Activated T-helper 1 cell treated with Interleukin-2 at 50 U/mL for 16 hours (primary cell): ENCODE results near the gene PTPRQ.

ENCODE experiments used
- DNase-seq: peaks from one replicate; pipeline ENCODE4 v3.0.0-alpha.2; 2020; ENCODE audit warnings: low read depth

The PTPRQ gene

GRCh38 chr12:80565271-80565670 is 121.2 kb downstream of the PTPRQ start:
- DNase-seq, result no peak

DNA sequence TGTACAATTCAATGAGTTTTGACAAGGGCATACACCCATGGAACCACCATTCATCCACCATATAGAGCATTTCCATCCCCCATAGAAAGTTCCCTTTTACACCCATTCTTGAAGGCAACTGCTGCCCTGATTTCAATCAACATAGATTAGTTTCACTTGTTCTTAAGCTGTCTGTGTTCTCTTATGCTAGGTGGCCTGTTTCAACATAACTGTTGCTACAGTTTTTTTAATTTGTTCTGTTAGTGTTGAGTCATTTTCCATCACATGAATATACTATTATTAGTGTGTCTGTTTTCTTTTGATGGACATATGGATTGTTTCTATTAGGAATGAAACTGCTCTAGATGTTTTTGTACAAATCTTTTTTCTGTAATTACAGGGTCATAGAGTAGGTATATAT is 123.4 kb downstream of the PTPRQ start:
- DNase-seq, result no peak

DNA sequence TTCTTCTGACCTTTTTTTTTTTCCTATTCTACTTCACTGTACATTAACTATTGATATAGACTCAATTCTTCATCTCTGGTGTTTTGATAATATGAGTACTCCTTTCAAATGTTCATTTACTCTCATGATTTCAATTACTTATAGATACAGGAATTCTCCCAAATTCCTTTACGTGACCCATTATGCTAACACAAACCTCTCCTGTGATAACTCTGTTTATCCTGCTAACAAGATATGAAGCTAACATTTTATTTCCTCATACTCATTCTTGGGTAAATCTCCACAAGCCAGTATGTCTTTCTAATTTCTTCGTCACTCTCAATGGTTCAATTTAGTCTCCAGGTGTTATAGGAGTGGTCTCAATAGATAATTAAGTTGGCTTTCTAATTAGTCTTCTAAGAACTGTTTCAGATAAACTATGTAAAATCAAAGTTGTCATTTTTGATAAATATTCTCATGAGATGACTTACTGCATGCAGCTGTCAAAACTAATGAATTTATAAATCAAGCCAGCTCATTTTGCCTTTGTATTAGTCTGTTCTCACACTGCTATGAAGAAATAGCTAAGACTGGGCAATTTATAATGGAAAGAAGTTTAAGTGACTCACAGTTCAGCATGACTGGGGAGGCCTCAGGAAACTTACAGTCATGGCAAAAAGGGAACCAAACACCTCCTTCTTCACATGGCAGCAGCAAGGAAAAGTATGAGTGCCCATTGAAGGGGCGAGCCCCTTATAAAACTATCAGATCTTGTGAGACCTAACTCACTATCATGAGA is 132.8 kb downstream of the PTPRQ start:
- DNase-seq, result no peak

DNA sequence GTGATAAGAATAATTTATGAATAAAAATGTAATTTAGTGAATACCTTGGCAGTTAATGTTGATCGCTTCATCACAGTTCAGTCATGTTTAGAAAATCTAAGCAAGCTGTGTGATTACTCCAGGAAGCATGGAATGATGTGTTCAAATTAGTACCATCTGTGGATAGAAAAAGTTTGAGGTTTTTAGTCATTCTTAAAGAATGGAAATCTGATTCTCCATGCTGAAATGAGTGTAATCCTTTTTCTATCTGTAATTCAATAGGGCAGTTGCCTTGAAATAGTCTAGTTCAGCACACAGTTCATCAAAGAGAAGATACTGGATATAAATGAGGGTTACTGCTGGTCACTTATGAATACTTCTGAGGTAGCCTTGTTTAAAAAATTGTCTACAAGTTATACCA is 136.2 kb downstream of the PTPRQ start:
- no peak for DNase-seq

DNA sequence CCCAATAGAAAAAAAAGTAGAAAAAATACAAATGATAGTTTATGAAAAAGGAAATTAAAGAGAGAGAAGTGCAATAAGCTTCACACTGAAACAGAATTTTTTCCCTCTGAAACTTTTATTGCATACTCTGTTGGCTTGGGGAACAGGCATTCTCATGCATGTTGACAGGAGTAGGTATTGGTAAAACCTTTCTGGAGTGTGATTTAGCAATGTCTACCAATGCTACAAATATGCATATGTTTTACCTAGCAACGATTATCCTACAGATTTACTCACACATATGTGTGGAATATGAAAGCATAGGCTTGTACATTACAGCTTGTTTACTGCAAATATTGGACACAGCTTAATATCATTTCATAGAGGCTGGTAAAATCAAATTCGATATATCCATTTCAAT is 137.7 kb downstream of the PTPRQ start:
- no peak for DNase-seq

DNA sequence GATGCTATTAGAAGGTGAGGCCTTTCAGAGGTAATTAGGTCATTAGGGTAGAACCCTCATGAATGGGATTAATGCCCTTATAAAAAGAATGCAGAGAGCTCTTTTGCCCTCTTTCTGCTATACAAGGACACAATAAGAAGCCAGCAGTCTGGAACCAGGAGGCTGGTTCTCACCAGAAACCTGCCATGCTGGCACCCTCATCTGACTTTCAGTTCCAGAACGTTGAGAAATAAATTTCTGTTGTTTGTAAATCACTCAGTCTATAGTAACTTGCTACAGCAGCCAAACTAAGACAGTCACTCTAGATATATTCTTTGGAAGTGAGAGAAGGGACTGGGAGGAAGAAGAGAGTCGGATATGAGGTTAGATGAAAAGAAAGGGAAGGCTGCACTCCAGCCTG is 138.4 kb downstream of the PTPRQ start:
- no peak for DNase-seq

- no peak for DNase-seq
Observed at GRCh38 chr12:80589077-80589476, 145.0 kb downstream of the PTPRQ start.

DNA sequence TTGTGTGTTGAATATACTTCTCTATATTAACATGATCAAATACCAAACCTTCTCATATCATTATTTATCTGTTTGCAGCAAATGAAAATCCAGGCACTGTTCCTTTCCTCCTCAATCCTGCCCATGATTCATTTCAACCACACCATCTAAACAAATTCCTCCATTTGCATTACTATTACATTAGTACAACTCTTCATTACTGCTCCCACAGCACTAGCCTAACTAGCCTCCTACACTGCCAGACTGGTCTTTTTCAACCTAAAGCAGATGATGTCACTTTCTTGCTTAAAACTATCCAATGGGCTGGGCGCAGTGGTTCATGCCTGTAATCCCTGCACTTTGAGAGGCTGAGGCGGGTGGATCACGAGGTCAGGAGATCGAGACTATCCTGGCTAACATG is 146.1 kb downstream of the PTPRQ start:
- no peak for DNase-seq

DNA sequence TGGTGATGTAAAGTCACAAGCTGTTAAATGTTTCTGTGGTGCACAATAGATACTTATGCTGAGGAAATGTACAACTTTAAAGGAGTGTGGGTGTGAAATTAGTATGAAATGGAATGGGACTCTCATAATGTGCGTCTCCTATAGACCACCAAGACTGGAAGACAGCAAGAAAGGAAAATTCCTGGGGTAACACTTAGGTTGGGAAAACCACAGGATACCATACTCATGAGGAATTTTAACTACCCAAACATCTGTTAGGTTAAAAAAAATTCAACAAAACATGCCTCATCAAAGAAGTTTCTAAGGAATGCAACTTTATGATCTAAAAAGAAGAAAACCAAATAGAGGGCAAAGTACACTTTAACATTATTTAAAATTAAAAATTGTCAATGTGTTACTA is 149.7 kb downstream of the PTPRQ start:
- no peak for DNase-seq

- DNase-seq, result no peak
Observed at GRCh38 chr12:80596509-80596908, 152.5 kb downstream of the PTPRQ start.

DNA sequence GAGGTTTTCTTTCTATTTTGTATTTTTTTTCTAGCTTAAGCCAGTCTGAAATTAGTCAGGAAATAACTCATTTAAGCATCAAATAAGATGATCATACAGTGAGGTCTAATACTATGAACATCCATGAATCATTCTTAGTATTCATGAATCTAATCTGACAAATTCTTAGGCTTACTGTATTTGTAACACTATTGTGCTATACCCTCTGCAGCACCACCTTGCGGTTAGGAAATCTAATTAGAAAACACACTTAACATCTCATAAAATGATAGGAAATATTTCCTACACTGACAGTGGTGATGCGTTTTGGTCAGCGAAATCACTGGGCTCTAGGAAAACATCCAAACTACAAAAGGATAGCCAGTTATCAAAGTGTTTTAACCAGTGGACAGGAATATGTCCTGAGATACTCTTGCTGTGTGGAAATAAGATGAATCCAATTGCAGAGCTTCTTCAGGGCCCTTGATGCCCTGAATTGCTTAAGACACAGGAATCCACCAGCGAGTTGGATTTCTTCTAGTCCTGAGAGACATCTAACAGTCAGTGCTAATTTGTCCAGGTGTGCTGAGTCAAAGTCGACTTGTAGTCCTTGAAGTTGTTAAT is 154.1 kb downstream of the PTPRQ start:
- no peak for DNase-seq

DNA sequence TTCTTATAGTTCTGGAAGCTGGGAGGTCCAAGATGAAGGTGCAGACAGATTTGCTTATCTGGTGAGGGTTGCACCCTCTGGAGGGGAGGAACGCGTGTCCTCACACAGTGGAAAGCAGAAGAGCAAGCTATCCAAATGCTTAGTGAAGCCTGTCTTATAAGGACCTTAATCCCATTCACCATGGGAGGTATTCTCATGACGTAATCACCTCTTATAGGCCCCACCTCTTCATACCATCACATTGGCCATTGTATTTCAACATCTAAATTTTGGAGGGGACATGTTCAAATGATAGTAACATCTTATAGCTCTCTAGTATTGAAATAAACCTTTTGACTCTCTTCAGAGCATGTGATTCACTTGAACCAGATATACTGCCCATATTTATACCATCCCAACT is 158.4 kb downstream of the PTPRQ start:
- DNase-seq, result no peak

GRCh38 chr12:80607361-80608135 is 163.5 kb downstream of the PTPRQ start:
- DNase-seq, result no peak

- no peak for DNase-seq
Observed at GRCh38 chr12:80617733-80618132, 173.7 kb downstream of the PTPRQ start.

DNA sequence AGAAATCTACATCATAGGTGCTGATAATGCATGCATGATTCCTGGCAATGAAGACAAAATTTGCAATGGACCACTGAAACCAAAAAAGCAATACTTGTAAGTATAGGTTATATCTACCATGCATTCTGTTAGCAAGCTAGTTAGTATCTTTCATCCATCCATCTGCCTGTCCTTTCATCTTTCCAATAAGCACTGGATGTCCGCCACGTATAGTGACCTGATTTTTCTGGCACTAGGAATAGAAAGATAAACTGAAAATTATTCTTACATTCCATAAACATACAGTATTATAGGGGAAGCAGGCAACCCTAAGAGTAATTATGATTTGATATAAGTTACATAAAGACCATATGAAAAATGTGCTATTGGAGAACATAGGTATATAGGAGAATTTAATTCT is 176.2 kb downstream of the PTPRQ start:
- no peak for DNase-seq

GRCh38 chr12:80622271-80622670 is 178.2 kb downstream of the PTPRQ start:
- no peak for DNase-seq

- DNase-seq, result no peak
Observed at GRCh38 chr12:80625051-80625450, 181.0 kb downstream of the PTPRQ start.

GRCh38 chr12:80625901-80626300 is 181.9 kb downstream of the PTPRQ start:
- DNase-seq, result no peak

DNA sequence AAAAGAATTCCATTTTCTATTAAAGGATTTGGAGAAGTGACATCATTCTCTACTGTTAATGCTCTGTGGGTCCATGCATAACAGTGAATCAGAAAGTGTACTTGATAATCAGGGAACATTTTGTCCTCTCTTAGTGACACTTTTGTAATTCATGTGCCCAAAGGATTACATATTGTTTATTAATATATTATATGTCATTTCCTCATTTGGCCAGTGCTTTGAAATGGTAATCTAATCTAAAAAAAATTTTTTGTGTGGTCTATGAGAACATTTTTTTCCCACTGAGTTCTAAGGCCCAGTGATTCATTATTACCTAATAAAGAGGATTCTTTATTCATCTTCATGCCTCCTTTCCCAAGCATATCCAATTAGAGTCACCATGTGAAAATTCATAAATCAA is 183.7 kb downstream of the PTPRQ start:
- DNase-seq, result no peak

- DNase-seq, result no peak
Observed at GRCh38 chr12:80632835-80633234, 188.8 kb downstream of the PTPRQ start.

DNA sequence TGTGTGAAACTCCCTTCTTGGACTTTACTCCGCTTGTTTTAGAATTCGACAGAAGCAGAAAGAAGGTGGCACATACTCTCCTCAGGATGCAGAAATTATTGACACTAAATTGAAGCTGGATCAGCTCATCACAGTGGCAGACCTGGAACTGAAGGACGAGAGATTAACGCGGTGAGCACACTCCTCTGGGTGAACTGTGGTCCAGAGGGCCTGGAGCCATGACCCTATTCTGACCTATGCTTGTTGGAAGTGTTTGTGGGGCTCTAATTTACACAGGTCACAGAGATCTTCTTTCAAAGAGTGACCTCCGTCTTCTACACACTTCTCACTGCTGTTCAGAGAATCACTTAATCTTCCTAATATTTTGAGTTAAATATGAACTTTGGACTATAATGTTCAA is 190.9 kb downstream of the PTPRQ start:
- DNase-seq, result no peak

GRCh38 chr12:80636832-80637231 is 192.8 kb downstream of the PTPRQ start:
- no peak for DNase-seq

DNA sequence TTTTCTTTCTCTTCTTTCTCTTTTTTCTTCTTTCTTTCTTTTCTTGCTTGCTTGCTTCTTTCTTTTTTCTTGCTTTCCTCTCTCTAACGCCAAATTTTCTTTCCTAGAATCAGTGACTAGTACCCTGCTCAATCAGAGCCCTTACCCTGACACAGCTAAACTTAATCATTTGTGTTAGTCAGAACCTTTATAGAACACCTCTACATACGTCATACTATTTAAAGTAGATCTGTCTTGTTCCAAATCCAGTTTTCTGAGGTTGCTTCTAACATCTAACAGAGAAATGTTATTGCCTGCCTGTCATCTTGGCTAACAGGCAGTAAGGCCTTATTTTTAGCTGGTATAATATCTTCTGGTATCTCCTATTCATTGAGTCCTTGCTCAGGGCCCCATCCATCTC is 197.9 kb downstream of the PTPRQ start:
- no peak for DNase-seq
